Hepatocyte (in vitro differentiated cells): Measurements from ENCODE around the gene OTOP2. TPM values are rescaled to one million over a fixed set of nuclear protein-coding genes. Genes with fewer than 3 reads are reported as not detected.
"Not testable (repeated sequence)": the region's sequence is repeated elsewhere in the genome, so short reads cannot be mapped to it uniquely, and the experiment has no call there.

ENCODE experiments used
- DNase-seq: peaks from one replicate; pipeline ENCODE4 v3.0.0-alpha.2; 2016; ENCODE audit warnings: low spot score
- H2AFZ ChIP-seq: fragments of 200-600 bp; sonication (generic); 2 replicates; pipeline ENCODE4 v1.6.0; 2016; ENCODE audit warnings: antibody characterized with exemption, mild to moderate bottlenecking
- H3K27ac ChIP-seq: fragments of 200-600 bp; sonication (generic); 2 replicates; pipeline ENCODE4 v1.5.1; 2016; ENCODE audit warnings: mild to moderate bottlenecking
- H3K27me3 ChIP-seq: fragments of 200-600 bp; sonication (generic); 2 replicates; pipeline ENCODE4 v1.6.1; 2016
- H3K36me3 ChIP-seq: fragments of 200-600 bp; sonication (generic); replicated peaks from 2 replicates; pipeline ENCODE4 v1.5.1; 2016; ENCODE audit warnings: low read depth; ENCODE audit not compliant: insufficient read depth
- H3K4me1 ChIP-seq: fragments of 200-600 bp; sonication (generic); 2 replicates; pipeline ENCODE4 v1.5.1; 2016; ENCODE audit warnings: mild to moderate bottlenecking, moderate library complexity; ENCODE audit not compliant: insufficient read depth
- H3K4me2 ChIP-seq: fragments of 200-600 bp; sonication (generic); 2 replicates; pipeline ENCODE4 v1.6.0; 2016
- H3K4me3 ChIP-seq: fragments of 200-600 bp; sonication (generic); 2 replicates; pipeline ENCODE4 v1.5.1; 2016; ENCODE audit warnings: mild to moderate bottlenecking
- H3K79me2 ChIP-seq: fragments of 200-600 bp; sonication (generic); 2 replicates; pipeline ENCODE4 v1.6.0; 2017; ENCODE audit warnings: mild to moderate bottlenecking
- H3K9me2 ChIP-seq: fragments of 200-600 bp; sonication (generic); replicated peaks from 2 replicates; pipeline ENCODE4 v1.6.0; 2017; ENCODE audit warnings: mild to moderate bottlenecking; ENCODE audit not compliant: insufficient read depth
- H3K9me3 ChIP-seq: fragments of 200-600 bp; sonication (generic); 2 replicates; pipeline ENCODE4 v1.5.1; 2016; ENCODE audit warnings: low read depth, mild to moderate bottlenecking
- H4K20me1 ChIP-seq: fragments of 200-600 bp; sonication (generic); 2 replicates; pipeline ENCODE4 v1.6.0; 2016; ENCODE audit warnings: mild to moderate bottlenecking; ENCODE audit not compliant: insufficient read depth, poor library complexity, severe bottlenecking
- EZH2 ChIP-seq: fragments of 200-600 bp; sonication (generic); IDR thresholded peaks from 2 replicates; pipeline ENCODE4 v1.6.1; 2016; ENCODE audit warnings: antibody characterized with exemption, mild to moderate bottlenecking, borderline replicate concordance
- EZH2phosphoT487 ChIP-seq: fragments of 200-600 bp; sonication (generic); IDR thresholded peaks from one replicate; pipeline ENCODE4 v1.6.1; 2018; ENCODE audit warnings: antibody characterized with exemption, mild to moderate bottlenecking, low read depth, moderate library complexity; ENCODE audit not compliant: unreplicated experiment, severe bottlenecking
- WGBS: methylation state at CpG from one replicate; pipeline ENCODE4 v1.1.6; 2016; ENCODE audit warnings: low lambda C conversion rate; ENCODE audit errors: missing lambda C conversion rate; 5-methylcytosine and 5-hydroxymethylcytosine counted together
- polyA plus RNA-seq: library from polyadenylated mRNA; unstranded; fragments of >200 nt; fragmentation: Nextera tagmentation; extraction: Ambion mirVana; gene quantifications from 2 replicates; pipeline ENCODE4 v1.2.1, GENCODE V29; 2016
- total RNA-seq: library from RNA; depleted of rRNA; stranded (reverse); fragments of >200 nt; gene quantifications from 2 replicates; pipeline ENCODE4 v1.2.3, GENCODE V29; 2014
- TF ChIP-seq, protein P1 (sequence below): fragments of 200-600 bp; sonication (generic); IDR thresholded peaks from 2 replicates; pipeline ENCODE4 v1.5.1; 2016; ENCODE audit warnings: antibody characterized with exemption, mild to moderate bottlenecking; ENCODE audit not compliant: poor library complexity

OTOP2 gene
- total and polyA plus RNA-seq, 2 experiments from 2014 or later = 0.19 to 1.1 TPM

GRCh38 chr17:74903034-74903433 is 21.0 kb upstream of the OTOP2 start:
- Histone ChIP-seq H3K4me3 (no peak overlapping the region), H2AFZ (no peak overlapping the region), H3K27ac (no peak overlapping the region), H3K4me2 (no peak overlapping the region), H3K9me2 (no peaks in the 10 kb centered on the region), H3K27me3 (no peaks in the 10 kb centered on the region), H3K4me1 (peaks cover 5% of the 10 kb centered on the region), H4K20me1 (no peaks in the 10 kb centered on the region), H3K36me3 (no peaks in the 10 kb centered on the region), H3K79me2 (no peaks in the 10 kb centered on the region), H3K9me3 (no peaks in the 10 kb centered on the region)
- no peak for TF ChIP-seq EZH2
- TF ChIP-seq EZH2phosphoT487 = no peak
- TF ChIP-seq, protein P1, sequence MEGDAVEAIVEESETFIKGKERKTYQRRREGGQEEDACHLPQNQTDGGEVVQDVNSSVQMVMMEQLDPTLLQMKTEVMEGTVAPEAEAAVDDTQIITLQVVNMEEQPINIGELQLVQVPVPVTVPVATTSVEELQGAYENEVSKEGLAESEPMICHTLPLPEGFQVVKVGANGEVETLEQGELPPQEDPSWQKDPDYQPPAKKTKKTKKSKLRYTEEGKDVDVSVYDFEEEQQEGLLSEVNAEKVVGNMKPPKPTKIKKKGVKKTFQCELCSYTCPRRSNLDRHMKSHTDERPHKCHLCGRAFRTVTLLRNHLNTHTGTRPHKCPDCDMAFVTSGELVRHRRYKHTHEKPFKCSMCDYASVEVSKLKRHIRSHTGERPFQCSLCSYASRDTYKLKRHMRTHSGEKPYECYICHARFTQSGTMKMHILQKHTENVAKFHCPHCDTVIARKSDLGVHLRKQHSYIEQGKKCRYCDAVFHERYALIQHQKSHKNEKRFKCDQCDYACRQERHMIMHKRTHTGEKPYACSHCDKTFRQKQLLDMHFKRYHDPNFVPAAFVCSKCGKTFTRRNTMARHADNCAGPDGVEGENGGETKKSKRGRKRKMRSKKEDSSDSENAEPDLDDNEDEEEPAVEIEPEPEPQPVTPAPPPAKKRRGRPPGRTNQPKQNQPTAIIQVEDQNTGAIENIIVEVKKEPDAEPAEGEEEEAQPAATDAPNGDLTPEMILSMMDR = no peak
- DNase-seq = no peak
- WGBS = 93% methylated on average over 9 of the region's 9 CpGs

DNA sequence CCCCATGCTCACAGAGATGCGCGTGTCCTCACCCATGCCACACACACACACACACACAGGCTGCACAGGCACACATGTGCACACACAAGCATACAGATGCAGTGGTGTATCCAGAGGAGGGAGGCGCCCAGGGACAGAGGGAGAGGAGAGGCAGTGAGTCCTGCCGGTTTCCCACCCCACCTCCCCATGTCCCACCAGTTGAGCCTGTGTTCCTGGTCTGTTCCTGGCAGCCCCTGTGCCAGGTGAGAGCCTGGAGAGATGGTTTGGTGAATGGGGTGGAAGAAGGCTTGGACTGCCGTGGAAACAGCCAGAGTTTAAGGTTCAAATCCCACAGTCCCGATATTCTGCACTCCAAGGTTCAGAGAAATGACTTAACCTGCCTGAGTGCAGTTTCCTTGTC is 20.4 kb upstream of the OTOP2 start:
- H3K9me3 ChIP-seq = no peaks in the 10 kb centered on the region
- H3K4me2 ChIP-seq = no peak overlapping the region
- no peaks in the 10 kb centered on the region for H3K27me3 ChIP-seq
- 87% methylated on average over 6 of the region's 6 CpGs for WGBS
- H3K4me3 ChIP-seq = no peak overlapping the region
- no peak overlapping the region for H2AFZ ChIP-seq
- no peaks in the 10 kb centered on the region for H3K9me2 ChIP-seq
- no peaks in the 10 kb centered on the region for H4K20me1 ChIP-seq
- no peaks in the 10 kb centered on the region for H3K36me3 ChIP-seq
- no peaks in the 10 kb centered on the region for H3K79me2 ChIP-seq
- H3K4me1 ChIP-seq = peaks cover 5% of the 10 kb centered on the region
- TF ChIP-seq EZH2phosphoT487 (no peak), EZH2 (no peak)
- TF ChIP-seq, protein P1 = no peak
- DNase-seq = no peak
- no peak overlapping the region for H3K27ac ChIP-seq

DNA sequence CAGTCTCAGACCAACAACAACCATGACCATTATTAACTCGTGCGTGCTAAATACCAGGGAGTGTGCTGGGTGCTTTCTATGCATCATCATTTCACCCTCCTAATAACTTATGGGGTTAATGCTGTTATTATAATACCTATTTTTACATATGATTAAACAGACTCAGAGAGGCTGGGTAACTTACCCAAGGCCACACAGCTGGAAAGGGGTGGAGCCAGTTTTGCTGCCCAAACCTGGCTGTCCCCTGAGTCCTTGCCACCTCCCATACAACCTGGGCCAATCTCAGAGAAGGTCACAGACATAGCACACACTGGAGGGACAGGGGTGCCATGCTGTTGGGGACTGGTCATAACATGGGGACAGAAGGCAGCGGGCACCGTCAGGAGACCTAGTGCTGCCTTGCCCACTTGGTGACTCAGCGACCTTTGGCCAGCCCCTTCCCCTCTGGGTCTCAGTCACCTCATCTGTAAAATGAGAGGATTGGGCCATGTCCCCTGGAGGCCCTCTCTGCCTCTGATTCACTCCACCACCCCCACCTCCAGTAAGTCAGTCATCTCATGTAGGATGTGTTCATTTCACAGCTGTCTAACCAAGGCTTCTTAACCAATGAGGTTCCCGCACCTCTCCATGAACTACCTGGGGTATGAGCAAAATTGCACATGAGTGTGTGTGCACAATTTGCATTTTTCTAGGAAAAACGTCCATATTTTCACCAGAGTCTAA is 19.2 kb upstream of the OTOP2 start:
- Histone ChIP-seq H3K4me1 (peaks cover 5% of the 10 kb centered on the region), H4K20me1 (no peaks in the 10 kb centered on the region), H3K79me2 (no peaks in the 10 kb centered on the region), H2AFZ (no peak overlapping the region), H3K27ac (no peak overlapping the region), H3K4me2 (no peak overlapping the region), H3K27me3 (no peaks in the 10 kb centered on the region), H3K36me3 (no peaks in the 10 kb centered on the region), H3K4me3 (no peak overlapping the region), H3K9me3 (no peaks in the 10 kb centered on the region), H3K9me2 (no peaks in the 10 kb centered on the region)
- TF ChIP-seq EZH2 (no peak), EZH2phosphoT487 (no peak)
- TF ChIP-seq, protein P1 = no peak
- 87% methylated on average over 7 of the region's 7 CpGs for WGBS
- no peak for DNase-seq

GRCh38 chr17:74906214-74906793 is 17.8 kb upstream of the OTOP2 start:
- not testable (repeated sequence) for DNase-seq, H4K20me1 ChIP-seq, H3K27ac ChIP-seq, H3K9me2 ChIP-seq, H3K79me2 ChIP-seq, H3K4me1 ChIP-seq, H2AFZ ChIP-seq, H3K9me3 ChIP-seq, H3K4me3 ChIP-seq, H3K36me3 ChIP-seq, H3K27me3 ChIP-seq, H3K4me2 ChIP-seq
- WGBS = 84% methylated on average over 6 of the region's 6 CpGs
